ENCODE results near the gene CNN2. TPM values are rescaled to one million over a fixed set of nuclear protein-coding genes. Genes with fewer than 3 reads are reported as not detected.

CNN2 gene
- total RNA-seq, 3 donors from 2014 or later (not counting 1 experiment from before 2014, with no cell fraction given) = 163 to 276 (median 179) TPM

DNA sequence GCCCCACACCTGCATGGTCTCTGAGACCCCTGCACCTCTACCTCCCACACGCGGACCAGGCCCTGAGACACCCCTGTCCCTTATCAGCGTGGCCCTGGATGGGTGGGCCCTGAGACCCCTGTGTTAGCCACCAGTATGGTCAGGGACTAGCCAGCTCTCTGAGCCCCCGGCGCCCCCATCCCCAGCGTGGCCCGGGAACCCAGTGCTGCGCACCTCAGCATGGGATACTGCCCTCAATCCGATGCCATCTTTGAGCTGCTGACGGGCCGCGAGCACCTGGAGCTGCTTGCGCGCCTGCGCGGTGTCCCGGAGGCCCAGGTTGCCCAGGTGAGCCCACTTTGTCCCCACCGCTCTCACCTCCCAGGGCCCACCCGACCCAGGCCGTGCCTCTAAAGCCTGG, 35.6 kb downstream of the CNN2 start:
- Mint-ChIP-seq H3K27ac (no peak overlapping the region), H3K4me1 (peaks cover 18 to 43% of the 10 kb centered on the region in 2 donors), H3K36me3 (no peaks in the 10 kb centered on the region), H3K4me3 (no peak overlapping the region), H3K27me3 (ENCODE audit: low read depth in 2 of 2) (no peaks in the 10 kb centered on the region), H3K9me3 (no peaks in the 10 kb centered on the region)
- intact Hi-C loops (cut with micrococcal nuclease) = no loop called here
- peaks cover 11% of the 10 kb centered on the region for H3K36me3 ChIP-seq (ENCODE audit: control insufficient read depth, insufficient read depth, low read length)
- DNase-seq = no peak
- H3K4me3 ChIP-seq (ENCODE audit: low read length) = no peak overlapping the region
- no peaks in the 10 kb centered on the region for H3K27me3 ChIP-seq (ENCODE audit: control insufficient read depth, insufficient read depth, low read length)
- H3K27ac ChIP-seq (ENCODE audit: low read length) = no peak overlapping the region
- TF ChIP-seq, protein P1, sequence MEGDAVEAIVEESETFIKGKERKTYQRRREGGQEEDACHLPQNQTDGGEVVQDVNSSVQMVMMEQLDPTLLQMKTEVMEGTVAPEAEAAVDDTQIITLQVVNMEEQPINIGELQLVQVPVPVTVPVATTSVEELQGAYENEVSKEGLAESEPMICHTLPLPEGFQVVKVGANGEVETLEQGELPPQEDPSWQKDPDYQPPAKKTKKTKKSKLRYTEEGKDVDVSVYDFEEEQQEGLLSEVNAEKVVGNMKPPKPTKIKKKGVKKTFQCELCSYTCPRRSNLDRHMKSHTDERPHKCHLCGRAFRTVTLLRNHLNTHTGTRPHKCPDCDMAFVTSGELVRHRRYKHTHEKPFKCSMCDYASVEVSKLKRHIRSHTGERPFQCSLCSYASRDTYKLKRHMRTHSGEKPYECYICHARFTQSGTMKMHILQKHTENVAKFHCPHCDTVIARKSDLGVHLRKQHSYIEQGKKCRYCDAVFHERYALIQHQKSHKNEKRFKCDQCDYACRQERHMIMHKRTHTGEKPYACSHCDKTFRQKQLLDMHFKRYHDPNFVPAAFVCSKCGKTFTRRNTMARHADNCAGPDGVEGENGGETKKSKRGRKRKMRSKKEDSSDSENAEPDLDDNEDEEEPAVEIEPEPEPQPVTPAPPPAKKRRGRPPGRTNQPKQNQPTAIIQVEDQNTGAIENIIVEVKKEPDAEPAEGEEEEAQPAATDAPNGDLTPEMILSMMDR (IDR thresholded peaks at IDR 0.05) = no peak
- peaks cover 44% of the 10 kb centered on the region for H3K4me1 ChIP-seq (ENCODE audit: control insufficient read depth, insufficient read depth, low read length)
- no peak for ATAC-seq
- H3K9me3 ChIP-seq (ENCODE audit: control insufficient read depth, insufficient read depth, low read length) = peaks cover 19% of the 10 kb centered on the region
- 98% methylated on average over 20 of the region's 20 CpGs for WGBS (ENCODE audit: insufficient coverage)

DNA sequence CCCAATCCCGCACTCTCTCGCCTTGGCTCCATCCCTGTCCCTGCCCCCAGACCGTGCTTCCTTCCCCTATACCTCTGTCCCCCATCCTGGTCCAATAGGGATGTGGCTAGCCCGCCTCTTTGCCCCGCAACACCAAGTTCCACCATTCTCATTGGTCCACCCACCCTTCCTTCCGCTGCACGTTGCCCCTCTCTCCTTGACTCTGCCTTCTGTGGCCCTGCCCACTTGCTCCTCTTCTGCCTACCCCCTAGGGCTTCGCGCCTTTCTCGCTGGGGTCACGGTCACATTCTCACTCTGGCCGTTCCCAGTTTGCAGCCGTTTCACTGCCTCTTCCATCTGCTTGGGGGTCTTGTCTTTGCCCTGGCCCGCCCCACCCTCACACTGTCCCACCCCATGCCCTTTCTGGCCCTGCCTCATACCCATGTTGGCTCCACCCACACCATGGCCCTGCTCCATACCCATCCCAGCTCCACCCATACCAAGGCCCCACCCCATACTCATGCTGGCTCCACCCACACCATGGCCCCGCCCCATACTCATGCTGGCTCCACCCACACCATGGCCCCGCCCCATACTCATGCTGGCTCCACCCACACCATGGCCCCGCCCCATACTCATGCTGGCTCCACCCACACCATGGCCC, 36.1 kb downstream of the CNN2 start:
- Histone ChIP-seq H3K9me3 (ENCODE audit: control insufficient read depth, insufficient read depth, low read length) (peaks cover 14% of the 10 kb centered on the region), H3K4me1 (ENCODE audit: control insufficient read depth, insufficient read depth, low read length) (peaks cover 41% of the 10 kb centered on the region), H3K27ac (ENCODE audit: low read length) (no peak overlapping the region), H3K36me3 (ENCODE audit: control insufficient read depth, insufficient read depth, low read length) (peaks cover 6% of the 10 kb centered on the region), H3K4me3 (ENCODE audit: low read length) (no peak overlapping the region), H3K27me3 (ENCODE audit: control insufficient read depth, insufficient read depth, low read length) (no peaks in the 10 kb centered on the region)
- DNase-seq = no peak
- peaks cover 13 to 38% of the 10 kb centered on the region in 2 donors for H3K4me1 Mint-ChIP-seq
- TF ChIP-seq, protein P1 (IDR thresholded peaks at IDR 0.05) = no peak
- no peak overlapping the region for H3K27ac Mint-ChIP-seq
- H3K27me3 Mint-ChIP-seq (ENCODE audit: low read depth in 2 of 2) = no peaks in the 10 kb centered on the region
- no peaks in the 10 kb centered on the region for H3K36me3 Mint-ChIP-seq
- H3K9me3 Mint-ChIP-seq = no peaks in the 10 kb centered on the region
- peak in 2 of 3 donors; percentile 0 for ATAC-seq
- H3K4me3 Mint-ChIP-seq = no peak overlapping the region
- 97% methylated on average over 16 of the region's 17 CpGs for WGBS (ENCODE audit: insufficient coverage)
- intact Hi-C loops (cut with micrococcal nuclease) = no loop called here

DNA sequence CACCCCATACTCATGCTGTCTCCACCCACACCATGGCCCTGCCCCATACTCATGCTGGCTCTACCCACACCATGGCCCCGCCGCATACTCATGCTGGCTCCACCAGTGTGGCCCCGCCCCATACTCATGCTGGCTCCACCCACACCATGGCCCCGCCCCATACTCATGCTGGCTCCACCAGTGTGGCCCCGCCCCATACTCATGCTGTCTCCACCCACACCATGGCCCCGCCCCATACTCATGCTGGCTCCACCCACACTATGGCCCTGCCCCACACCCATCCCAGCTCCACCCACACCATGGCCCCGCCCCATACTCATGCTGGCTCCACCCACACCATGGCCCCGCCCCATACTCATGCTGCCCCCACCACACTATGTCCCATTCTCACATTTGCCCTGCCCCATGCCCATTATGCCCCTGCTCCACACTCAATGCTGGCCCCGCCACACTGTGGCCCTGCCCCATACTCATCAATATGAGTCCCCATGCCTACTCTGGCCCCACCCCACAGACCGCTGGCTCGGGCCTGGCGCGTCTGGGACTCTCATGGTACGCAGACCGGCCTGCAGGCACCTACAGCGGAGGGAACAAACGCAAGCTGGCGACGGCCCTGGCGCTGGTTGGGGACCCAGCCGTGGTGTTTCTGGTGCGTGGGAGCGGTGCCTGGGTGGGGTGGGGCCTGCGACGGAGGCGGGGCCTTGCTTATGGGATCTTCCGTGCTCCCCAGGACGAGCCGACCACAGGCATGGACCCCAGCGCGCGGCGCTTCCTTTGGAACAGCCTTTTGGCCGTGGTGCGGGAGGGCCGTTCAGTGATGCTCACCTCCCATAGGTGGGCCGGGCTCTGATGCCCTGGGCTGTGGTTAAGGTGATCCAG, 36.9 kb downstream of the CNN2 start:
- 94% methylated on average over 37 of the region's 37 CpGs for WGBS (ENCODE audit: insufficient coverage)
- peak; percentile 10 to 43 (median 12) for ATAC-seq
- no peaks in the 10 kb centered on the region for H3K9me3 Mint-ChIP-seq
- H3K4me1 Mint-ChIP-seq = peaks cover 7 to 33% of the 10 kb centered on the region in 2 donors
- no peaks in the 10 kb centered on the region for H3K27me3 Mint-ChIP-seq (ENCODE audit: low read depth in 2 of 2)
- Histone ChIP-seq H3K36me3 (ENCODE audit: control insufficient read depth, insufficient read depth, low read length) (peaks cover 8% of the 10 kb centered on the region), H3K9me3 (ENCODE audit: control insufficient read depth, insufficient read depth, low read length) (peaks cover 6% of the 10 kb centered on the region), H3K27ac (ENCODE audit: low read length) (peak overlapping the region; percentile 20), H3K4me1 (ENCODE audit: control insufficient read depth, insufficient read depth, low read length) (peaks cover 38% of the 10 kb centered on the region), H3K4me3 (ENCODE audit: low read length) (no peak overlapping the region), H3K27me3 (ENCODE audit: control insufficient read depth, insufficient read depth, low read length) (no peaks in the 10 kb centered on the region)
- no peaks in the 10 kb centered on the region for H3K36me3 Mint-ChIP-seq
- H3K4me3 Mint-ChIP-seq = no peak overlapping the region
- TF ChIP-seq, protein P1 (IDR thresholded peaks at IDR 0.05) = no peak
- peak overlapping the region in 1 of 2 donors; percentile 53 for H3K27ac Mint-ChIP-seq
- intact Hi-C loops (cut with micrococcal nuclease) = no loop called here
- peak; percentile 66 to 79 for DNase-seq

All from natural killer cell (primary cell).